ENCODE measurements around the gene PPM1H.

Gene PPM1H

GRCh38 chr12:62713723-62714122 lies 221.2 kb downstream of the PPM1H start:
- no peak for DNase-seq (ENCODE audit: low read depth in 2 of 2)

GRCh38 chr12:62712681-62713573 lies 222.0 kb downstream of the PPM1H start:
- DNase-seq (ENCODE audit: low read depth in 2 of 2), result no peak

GRCh38 chr12:62711631-62712241 lies 223.2 kb downstream of the PPM1H start:
- no peak for DNase-seq (ENCODE audit: low read depth in 2 of 2)

- DNase-seq (ENCODE audit: low read depth in 2 of 2), result no peak
These were observed 225.6 kb downstream of the PPM1H start for GRCh38 chr12:62709311-62709710.

- no peak for DNase-seq (ENCODE audit: low read depth in 2 of 2)
These were observed 227.0 kb downstream of the PPM1H start for GRCh38 chr12:62707939-62708338.

GRCh38 chr12:62705846-62706245 lies 229.1 kb downstream of the PPM1H start:
- no peak for DNase-seq (ENCODE audit: low read depth in 2 of 2)

- no peak for DNase-seq (ENCODE audit: low read depth in 2 of 2)
These were observed 232.0 kb downstream of the PPM1H start for GRCh38 chr12:62703011-62703380.

GRCh38 chr12:62701492-62701891 lies 233.5 kb downstream of the PPM1H start:
- no peak for DNase-seq (ENCODE audit: low read depth in 2 of 2)

GRCh38 chr12:62700091-62700880 lies 234.7 kb downstream of the PPM1H start:
- DNase-seq (ENCODE audit: low read depth in 2 of 2), result no peak

GRCh38 chr12:62698701-62699101 lies 236.2 kb downstream of the PPM1H start:
- DNase-seq (ENCODE audit: low read depth in 2 of 2), result no peak

GRCh38 chr12:62697893-62698292 lies 237.1 kb downstream of the PPM1H start:
- no peak for DNase-seq (ENCODE audit: low read depth in 2 of 2)

GRCh38 chr12:62695696-62696095 lies 239.3 kb downstream of the PPM1H start:
- no peak for DNase-seq (ENCODE audit: low read depth in 2 of 2)

GRCh38 chr12:62694632-62695031 lies 240.3 kb downstream of the PPM1H start:
- DNase-seq (ENCODE audit: low read depth in 2 of 2), result no peak

- DNase-seq (ENCODE audit: low read depth in 2 of 2), result no peak
These were observed 240.8 kb downstream of the PPM1H start for GRCh38 chr12:62694116-62694515.

GRCh38 chr12:62693376-62694050 lies 241.4 kb downstream of the PPM1H start:
- no peak for DNase-seq (ENCODE audit: low read depth in 2 of 2)

- no peak for DNase-seq (ENCODE audit: low read depth in 2 of 2)
These were observed 242.1 kb downstream of the PPM1H start for GRCh38 chr12:62692884-62693283.

GRCh38 chr12:62691309-62691708 lies 243.6 kb downstream of the PPM1H start:
- DNase-seq (ENCODE audit: low read depth in 2 of 2), result no peak

- no peak for DNase-seq (ENCODE audit: low read depth in 2 of 2)
These were observed 245.7 kb downstream of the PPM1H start for GRCh38 chr12:62689042-62689839.

- no peak for DNase-seq (ENCODE audit: low read depth in 2 of 2)
These were observed 248.0 kb downstream of the PPM1H start for GRCh38 chr12:62686938-62687337.

GRCh38 chr12:62684570-62685295 lies 250.2 kb downstream of the PPM1H start:
- no peak for DNase-seq (ENCODE audit: low read depth in 2 of 2)

All from stimulated activated CD8-positive, alpha-beta memory T cell treated with anti-CD3 and anti-CD28 coated beads, Interleukin-2, amount 100 ng/mL, for 48 hours (primary cell).